HepG2 (cell line): ENCODE data around the gene ZNF625. TPM values are rescaled to one million over a fixed set of nuclear protein-coding genes. Genes with fewer than 3 reads are reported as not detected.

Experiments
- CREM ChIP-seq, 2 experiments: sonication (generic) in 1 of 2; formaldehyde crosslinking in 1 of 2; IDR thresholded peaks; 2 replicates each; pipeline versions ENCODE4 v1.4.0 to v1.6.1; 2016 to 2020; ENCODE audit warnings: antibody characterized with exemption in 1 of 2, mild to moderate bottlenecking in 1 of 2, missing genetic modification reagents in 1 of 2
- ERF ChIP-seq: IDR thresholded peaks from 2 replicates; pipeline ENCODE4 v1.6.1; 2018; ENCODE audit warnings: missing biosample characterization, missing genetic modification reagents
- EZH2 ChIP-seq: conservative IDR thresholded peaks from 2 replicates; pipeline ENCODE4 v1.6.1; 2012; ENCODE audit warnings: mild to moderate bottlenecking, low read depth, low read length, moderate library complexity
- JDP2 ChIP-seq: sonication (generic); formaldehyde crosslinking; IDR thresholded peaks from 2 replicates; pipeline ENCODE4 v1.8.1; 2022; ENCODE audit warnings: missing genetic modification reagents, borderline replicate concordance
- KLF9 ChIP-seq: IDR thresholded peaks from 2 replicates; pipeline ENCODE4 v1.6.1; 2016; ENCODE audit warnings: low read depth
- PHF21A ChIP-seq: sonication (generic); formaldehyde crosslinking; IDR thresholded peaks from 2 replicates; pipeline ENCODE4 v1.5.0; 2020; ENCODE audit warnings: mild to moderate bottlenecking, missing genetic modification reagents
- REPIN1 ChIP-seq: sonication (generic); formaldehyde crosslinking; IDR thresholded peaks from 2 replicates; pipeline ENCODE4 v1.8.0; 2022; ENCODE audit warnings: missing genetic modification reagents, low read depth, mild to moderate bottlenecking, borderline replicate concordance
- SRSF9 ChIP-seq: fragments of 200-400 bp; formaldehyde crosslinking; IDR thresholded peaks from 2 replicates; pipeline ENCODE4 v1.6.1; 2018; ENCODE audit warnings: borderline replicate concordance, mild to moderate bottlenecking, low read depth, low read length; ENCODE audit not compliant: insufficient read depth, poor library complexity, severe bottlenecking
- TBP ChIP-seq: sonication (generic); formaldehyde crosslinking; IDR thresholded peaks from 2 replicates; pipeline ENCODE4 v1.5.0; 2020; ENCODE audit warnings: missing genetic modification reagents
- THYN1 ChIP-seq: sonication (generic); formaldehyde crosslinking; IDR thresholded peaks from 2 replicates; pipeline ENCODE4 v1.8.1; 2023; ENCODE audit warnings: low read depth, mild to moderate bottlenecking, moderate library complexity, missing genetic modification reagents, borderline replicate concordance
- YEATS4 ChIP-seq: sonication (generic); formaldehyde crosslinking; IDR thresholded peaks from 2 replicates; pipeline ENCODE4 v1.4.0; 2020; ENCODE audit warnings: missing genetic modification reagents, borderline replicate concordance
- ZC3H13 ChIP-seq: sonication (generic); formaldehyde crosslinking; IDR thresholded peaks from 2 replicates; pipeline ENCODE4 v1.8.1; 2023; ENCODE audit warnings: mild to moderate bottlenecking, missing genetic modification reagents, moderate library complexity
- ZNF740 ChIP-seq: sonication (generic); formaldehyde crosslinking; IDR thresholded peaks from 2 replicates; pipeline ENCODE4 v1.4.0; 2020; ENCODE audit warnings: missing genetic modification reagents
- ZNF784 ChIP-seq: sonication (generic); formaldehyde crosslinking; IDR thresholded peaks from 2 replicates; pipeline ENCODE4 v1.5.1; 2020; ENCODE audit warnings: missing genetic modification reagents, mild to moderate bottlenecking, borderline replicate concordance
- polyA plus RNA-seq, 8 experiments: library from polyadenylated mRNA; depleted of rRNA in 3 of 8; stranded (reverse) in 7 of 8; unstranded in 1 of 8; fragments of >200 nt; fragmentation: Illumina TruSeq in 4 of 8; extraction: Trizol in 4 of 8; gene quantifications; 2 replicates each; pipeline versions ENCODE4 v1.2.1 to v1.2.3, GENCODE V29; 2011 to 2016; ENCODE audit warnings: low read depth in 4 of 8, missing spikeins in 1 of 8, mixed read lengths in 1 of 8; ENCODE audit not compliant: insufficient read depth in 1 of 8
- total RNA-seq, 5 experiments: library from RNA; depleted of rRNA; stranded (reverse); fragments of >200 nt; fragmentation: Illumina TruSeq; extraction: Trizol; gene quantifications; 2 replicates each; pipeline ENCODE4 v1.2.3, GENCODE V29; 2016; ENCODE audit warnings: low read depth in 1 of 5
- TF ChIP-seq, protein P1 (sequence below): IDR thresholded peaks from 2 replicates; pipeline ENCODE4 v1.6.1; 2018; ENCODE audit warnings: missing genetic modification reagents, mild to moderate bottlenecking, missing compliant biosample characterization
- TF ChIP-seq, protein P2 (sequence below): IDR thresholded peaks from 2 replicates; pipeline ENCODE4 v1.6.1; 2016; ENCODE audit warnings: low read depth
- TF ChIP-seq, protein P3 (sequence below): sonication (generic); formaldehyde crosslinking; IDR thresholded peaks from 2 replicates; pipeline ENCODE4 v1.5.0; 2020; ENCODE audit warnings: mild to moderate bottlenecking, missing genetic modification reagents, moderate library complexity
- TF ChIP-seq, protein P4 (sequence below): IDR thresholded peaks from 2 replicates; pipeline ENCODE4 v1.6.1; 2016; ENCODE audit warnings: mild to moderate bottlenecking

ZNF625 gene
- total and polyA plus RNA-seq, 2 of the 13 experiments (the other 11 are each of a cell fraction or from before 2014, with no cell fraction given), result 1.7 to 12.2 TPM

DNA sequence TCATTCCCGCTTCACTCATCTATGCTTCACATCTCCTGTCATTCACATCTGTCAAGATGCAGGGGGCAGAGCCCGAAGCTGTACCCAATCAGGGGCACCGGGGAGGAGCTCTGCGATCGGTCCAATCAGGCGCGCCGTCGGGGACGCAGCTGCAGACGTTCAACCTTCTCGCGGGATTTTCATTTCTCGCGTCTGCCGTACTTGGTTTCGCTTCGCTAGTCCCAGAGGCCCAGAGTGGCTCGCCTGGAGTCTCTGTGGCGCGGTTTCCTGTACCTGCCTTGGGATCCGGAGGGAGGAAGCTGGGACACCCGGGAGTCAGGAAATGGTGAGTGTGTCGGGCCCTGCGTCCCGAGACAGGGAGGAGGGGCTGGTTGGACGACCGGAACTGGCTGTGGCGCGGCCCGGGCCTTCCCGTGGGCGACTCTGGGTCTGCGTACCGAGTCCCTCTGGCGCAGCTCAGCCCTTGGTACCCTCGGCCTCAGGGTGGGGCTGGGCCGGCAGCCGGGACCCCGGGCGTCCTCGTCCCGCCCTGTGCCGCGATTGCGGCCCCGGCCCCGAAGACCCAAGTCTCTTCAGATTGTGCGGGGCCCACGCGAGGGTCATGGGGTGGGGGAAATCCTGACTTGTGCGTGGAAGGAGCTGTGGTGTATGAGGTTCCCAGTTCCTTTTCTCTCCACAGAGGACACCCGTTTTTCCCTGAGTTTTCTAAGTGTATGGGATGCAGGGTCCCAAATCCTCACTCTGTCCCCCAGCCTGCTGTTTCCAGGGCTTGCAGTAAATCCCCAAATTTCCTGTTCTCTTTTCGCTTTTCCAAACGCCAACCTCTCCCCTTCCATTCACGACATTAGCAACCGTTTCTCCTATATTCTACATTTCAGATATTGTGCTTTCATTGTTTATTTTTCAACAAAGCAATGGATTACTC lies 6.6 kb upstream of the ZNF625 start, which contains the start of gene ZNF136 (continued):
- TF ChIP-seq ZNF740 (CRISPR knock-in tag) (no peak), CREM (IDR thresholded peaks at IDR 0.05) (peak; percentile 60), CREM (CRISPR knock-in tag; IDR thresholded peaks at IDR 0.05) (no peak), ZNF784 (CRISPR knock-in tag) (peak; percentile 91), ZC3H13 (CRISPR knock-in tag) (0 out of 2 replicates have a peak, but pooled peaks have one; percentile 39), SRSF9 (no peak), YEATS4 (peak; percentile 67), JDP2 (CRISPR knock-in tag) (no peak), KLF9 (0 out of 2 replicates have a peak, but pooled peaks have one; percentile 43), EZH2 (no peak), PHF21A (CRISPR knock-in tag) (peak; percentile 60; the same call in 1 of the 2 replicates), TBP (CRISPR knock-in tag) (no peak), ERF (CRISPR knock-in tag) (peak; percentile 80), REPIN1 (CRISPR knock-in tag) (0 out of 2 replicates have a peak, but pooled peaks have one; percentile 45), THYN1 (no peak)
- TF ChIP-seq, protein P1, sequence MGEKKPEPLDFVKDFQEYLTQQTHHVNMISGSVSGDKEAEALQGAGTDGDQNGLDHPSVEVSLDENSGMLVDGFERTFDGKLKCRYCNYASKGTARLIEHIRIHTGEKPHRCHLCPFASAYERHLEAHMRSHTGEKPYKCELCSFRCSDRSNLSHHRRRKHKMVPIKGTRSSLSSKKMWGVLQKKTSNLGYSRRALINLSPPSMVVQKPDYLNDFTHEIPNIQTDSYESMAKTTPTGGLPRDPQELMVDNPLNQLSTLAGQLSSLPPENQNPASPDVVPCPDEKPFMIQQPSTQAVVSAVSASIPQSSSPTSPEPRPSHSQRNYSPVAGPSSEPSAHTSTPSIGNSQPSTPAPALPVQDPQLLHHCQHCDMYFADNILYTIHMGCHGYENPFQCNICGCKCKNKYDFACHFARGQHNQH (CRISPR knock-in tag), result peak; percentile 73
- TF ChIP-seq, protein P2, sequence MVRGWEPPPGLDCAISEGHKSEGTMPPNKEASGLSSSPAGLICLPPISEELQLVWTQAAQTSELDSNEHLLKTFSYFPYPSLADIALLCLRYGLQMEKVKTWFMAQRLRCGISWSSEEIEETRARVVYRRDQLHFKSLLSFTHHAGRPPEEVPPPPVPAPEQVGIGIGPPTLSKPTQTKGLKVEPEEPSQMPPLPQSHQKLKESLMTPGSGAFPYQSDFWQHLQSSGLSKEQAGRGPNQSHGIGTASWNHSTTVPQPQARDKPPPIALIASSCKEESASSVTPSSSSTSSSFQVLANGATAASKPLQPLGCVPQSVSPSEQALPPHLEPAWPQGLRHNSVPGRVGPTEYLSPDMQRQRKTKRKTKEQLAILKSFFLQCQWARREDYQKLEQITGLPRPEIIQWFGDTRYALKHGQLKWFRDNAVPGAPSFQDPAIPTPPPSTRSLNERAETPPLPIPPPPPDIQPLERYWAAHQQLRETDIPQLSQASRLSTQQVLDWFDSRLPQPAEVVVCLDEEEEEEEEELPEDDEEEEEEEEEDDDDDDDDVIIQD (CRISPR knock-in tag), result peak; percentile 60
- TF ChIP-seq, protein P3, sequence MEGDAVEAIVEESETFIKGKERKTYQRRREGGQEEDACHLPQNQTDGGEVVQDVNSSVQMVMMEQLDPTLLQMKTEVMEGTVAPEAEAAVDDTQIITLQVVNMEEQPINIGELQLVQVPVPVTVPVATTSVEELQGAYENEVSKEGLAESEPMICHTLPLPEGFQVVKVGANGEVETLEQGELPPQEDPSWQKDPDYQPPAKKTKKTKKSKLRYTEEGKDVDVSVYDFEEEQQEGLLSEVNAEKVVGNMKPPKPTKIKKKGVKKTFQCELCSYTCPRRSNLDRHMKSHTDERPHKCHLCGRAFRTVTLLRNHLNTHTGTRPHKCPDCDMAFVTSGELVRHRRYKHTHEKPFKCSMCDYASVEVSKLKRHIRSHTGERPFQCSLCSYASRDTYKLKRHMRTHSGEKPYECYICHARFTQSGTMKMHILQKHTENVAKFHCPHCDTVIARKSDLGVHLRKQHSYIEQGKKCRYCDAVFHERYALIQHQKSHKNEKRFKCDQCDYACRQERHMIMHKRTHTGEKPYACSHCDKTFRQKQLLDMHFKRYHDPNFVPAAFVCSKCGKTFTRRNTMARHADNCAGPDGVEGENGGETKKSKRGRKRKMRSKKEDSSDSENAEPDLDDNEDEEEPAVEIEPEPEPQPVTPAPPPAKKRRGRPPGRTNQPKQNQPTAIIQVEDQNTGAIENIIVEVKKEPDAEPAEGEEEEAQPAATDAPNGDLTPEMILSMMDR (CRISPR knock-in tag), result 0 out of 2 replicates have a peak, but pooled peaks have one; percentile 7
- TF ChIP-seq, protein P4, sequence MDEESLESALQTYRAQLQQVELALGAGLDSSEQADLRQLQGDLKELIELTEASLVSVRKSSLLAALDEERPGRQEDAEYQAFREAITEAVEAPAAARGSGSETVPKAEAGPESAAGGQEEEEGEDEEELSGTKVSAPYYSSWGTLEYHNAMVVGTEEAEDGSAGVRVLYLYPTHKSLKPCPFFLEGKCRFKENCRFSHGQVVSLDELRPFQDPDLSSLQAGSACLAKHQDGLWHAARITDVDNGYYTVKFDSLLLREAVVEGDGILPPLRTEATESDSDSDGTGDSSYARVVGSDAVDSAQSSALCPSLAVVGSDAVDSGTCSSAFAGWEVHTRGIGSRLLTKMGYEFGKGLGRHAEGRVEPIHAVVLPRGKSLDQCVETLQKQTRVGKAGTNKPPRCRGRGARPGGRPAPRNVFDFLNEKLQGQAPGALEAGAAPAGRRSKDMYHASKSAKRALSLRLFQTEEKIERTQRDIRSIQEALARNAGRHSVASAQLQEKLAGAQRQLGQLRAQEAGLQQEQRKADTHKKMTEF (CRISPR knock-in tag), result peak; percentile 72
